HG02840 (cell line): Measurements from ENCODE around the gene MAGI1.

ENCODE experiments used
- ATAC-seq: cut with Tn5 transposase; IDR thresholded peaks from one replicate; pipeline ENCODE4 v1.9.1; 2021; ENCODE audit warnings: mild to moderate bottlenecking, moderate library complexity, moderate number of reproducible peaks; ENCODE audit not compliant: unreplicated experiment, low FRiP score

The MAGI1 gene

DNA sequence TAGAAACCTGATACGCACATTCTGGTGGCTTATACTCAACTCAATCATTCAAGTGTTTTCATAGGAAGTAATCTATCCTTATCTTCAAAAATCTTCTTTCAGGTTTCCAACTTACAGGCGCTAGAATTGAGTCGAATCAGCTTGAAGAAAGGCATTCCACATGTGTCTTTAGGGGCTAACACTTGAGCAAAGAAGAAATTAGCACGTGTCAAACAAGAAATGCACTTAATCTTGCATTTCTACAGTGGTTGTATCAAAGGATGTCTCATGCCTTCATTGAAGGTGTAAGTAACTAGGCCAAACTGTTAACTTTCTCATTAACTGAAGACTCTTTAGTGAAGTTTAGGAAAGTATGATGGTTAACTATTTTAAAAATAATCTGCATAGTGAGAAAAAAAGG is 557.6 kb downstream of the MAGI1 start:
- ATAC-seq = no peak

DNA sequence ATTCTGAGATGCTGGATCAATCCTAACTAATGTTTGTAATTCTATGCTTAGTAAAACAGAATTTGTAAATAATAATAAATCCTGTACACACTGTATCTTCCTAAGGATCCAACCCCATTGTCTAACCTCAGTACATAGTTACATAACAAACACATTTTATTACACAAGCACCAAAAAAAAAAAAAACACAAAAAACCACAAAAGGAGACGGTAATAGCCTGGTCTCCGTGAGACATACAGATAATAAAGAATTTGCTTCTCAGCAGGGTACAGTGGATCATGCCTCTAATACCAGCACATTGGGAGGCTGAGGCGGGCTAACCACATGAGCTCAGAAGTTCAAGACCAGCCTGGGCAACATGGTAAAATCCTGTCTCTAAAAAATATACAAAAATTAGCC is 558.7 kb downstream of the MAGI1 start:
- no peak for ATAC-seq

DNA sequence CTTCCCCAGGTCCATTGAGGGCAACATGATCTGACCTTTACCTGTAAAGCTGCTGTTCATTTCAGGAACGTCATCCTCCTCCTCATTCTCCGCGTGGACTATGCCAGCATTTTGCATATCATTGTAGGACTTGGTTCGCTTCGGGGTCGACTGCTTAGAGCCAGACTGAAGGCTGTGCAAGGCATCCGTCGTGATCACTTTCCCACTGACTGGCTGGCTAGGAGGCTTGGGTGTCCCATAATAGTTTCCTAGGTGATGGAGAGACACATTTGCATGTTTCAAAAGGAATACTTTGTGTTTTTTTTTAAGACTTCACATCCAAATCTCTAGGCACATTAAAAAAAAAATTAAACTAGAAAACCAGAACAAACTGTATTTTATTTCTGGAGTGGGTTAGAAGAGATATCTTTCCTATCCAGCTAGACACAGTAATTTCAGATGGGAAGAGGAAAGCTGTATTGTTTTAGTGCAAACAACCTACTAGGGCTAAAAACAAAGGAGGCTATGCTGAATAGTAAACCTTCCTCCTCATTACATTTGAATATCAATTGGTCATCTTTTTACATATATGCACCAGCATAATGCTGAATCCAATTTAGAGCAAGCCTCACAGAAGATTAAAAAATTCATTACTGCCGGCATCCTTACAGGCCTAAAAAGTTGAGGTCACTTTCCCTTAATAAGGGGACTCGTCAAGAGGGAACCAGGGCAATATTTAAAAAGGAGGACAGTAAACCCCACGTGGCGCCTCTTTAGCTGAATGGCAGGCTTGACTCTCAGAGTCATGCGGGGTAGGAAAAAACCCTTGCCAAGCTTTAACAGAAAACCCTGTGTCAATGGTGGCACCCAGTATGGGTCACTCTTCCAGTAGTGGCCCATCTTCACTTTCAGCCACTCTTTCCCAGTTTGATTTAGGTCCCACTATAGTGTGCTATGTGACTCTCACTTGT is 559.9 kb downstream of the MAGI1 start:
- ATAC-seq = no peak

DNA sequence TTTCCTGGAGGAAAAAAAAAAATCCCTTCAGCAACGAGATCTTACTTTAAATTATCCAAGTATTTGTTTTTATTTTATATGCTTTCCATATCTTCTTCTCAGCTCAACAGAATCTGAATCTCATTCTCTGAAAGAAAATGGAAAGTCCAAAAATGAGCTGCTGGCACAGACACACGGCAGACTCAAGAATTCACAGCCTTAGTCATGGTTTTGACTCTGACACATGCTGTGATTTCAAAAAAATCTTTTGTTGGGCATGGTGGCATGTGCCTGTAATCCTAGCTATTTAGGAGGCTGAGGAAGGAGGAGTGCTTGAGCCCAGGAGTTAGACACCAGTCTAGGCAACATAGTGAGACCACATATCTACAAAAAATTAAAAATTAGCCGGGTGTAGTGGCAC is 565.0 kb downstream of the MAGI1 start:
- no peak for ATAC-seq

DNA sequence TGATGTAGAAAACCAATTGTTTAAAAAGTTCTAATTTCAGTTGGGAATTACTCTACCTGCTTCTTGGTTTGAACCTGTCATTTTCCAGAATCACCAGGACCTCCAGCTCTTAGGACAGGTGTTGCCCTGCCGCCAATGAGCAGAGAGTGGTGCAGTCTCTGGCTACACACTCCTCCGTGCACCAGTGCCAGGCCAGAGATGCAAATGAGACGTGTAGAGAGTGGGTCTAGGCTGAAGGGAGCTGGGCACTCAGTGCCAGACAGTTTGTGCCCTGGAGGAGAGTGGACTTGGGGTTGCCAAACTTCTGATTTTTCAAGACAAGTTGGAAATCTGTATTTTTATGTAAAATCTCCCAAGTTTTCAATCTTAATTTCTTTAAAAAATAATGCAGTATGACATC is 566.2 kb downstream of the MAGI1 start:
- ATAC-seq = no peak

DNA sequence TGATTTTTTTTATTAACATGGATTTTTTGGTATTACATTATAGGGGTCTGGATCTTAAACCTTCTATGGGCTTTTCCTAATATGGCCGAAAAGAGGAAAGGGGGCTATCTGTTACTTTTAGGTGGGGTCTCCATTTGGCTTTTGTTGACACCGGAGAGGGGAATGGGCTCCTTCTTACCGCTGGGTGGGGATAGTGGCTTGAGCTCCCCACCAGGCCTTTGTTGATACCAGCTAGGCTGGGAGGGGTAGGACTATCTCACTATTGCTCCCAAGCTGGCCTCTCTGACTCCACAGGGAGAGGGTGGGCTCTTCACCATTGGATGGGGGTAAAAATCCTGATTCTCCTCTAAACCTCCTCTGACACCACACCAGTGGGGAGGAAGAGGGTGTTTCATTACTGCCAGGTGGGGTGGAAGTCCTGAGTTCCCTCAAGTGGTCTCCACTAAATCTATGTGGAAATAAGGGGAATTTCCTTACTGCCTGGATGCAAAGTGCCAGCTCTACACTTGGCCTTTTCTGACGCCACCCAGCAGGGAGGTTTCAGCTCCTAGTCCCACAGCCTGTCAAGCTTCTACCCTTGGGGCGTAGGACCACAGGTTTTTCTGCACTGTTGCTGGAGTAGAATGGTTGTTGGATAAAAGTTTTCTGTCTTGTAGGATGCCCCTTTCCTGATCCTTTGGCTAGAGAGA is 572.3 kb downstream of the MAGI1 start:
- no peak for ATAC-seq

DNA sequence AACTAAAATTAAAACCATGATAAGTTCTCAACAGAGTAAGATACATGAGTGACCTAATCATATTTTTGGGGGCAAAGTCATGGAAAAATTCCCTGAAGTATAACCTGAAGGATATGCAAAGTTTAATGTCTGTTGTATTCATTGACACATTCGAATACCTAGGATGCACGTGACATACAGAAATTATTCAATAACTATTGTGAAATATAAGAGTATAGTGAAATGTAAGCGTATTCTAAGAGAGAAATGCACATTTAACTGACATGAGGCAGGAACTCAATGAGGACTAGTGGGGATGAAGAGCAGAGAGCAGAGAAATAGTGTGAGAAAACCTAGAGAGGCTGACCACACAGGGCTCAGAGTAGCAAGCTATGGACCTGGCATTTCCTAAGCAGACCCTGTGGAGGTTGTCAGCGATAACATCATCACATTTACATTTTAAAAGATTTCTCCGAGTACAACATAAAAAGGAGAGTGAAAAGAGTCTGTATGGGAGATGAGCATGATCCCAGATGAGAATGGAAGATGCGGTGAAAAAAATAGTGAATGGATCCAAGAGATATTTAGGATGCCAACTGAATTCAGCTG is 588.8 kb downstream of the MAGI1 start:
- ATAC-seq = no peak

DNA sequence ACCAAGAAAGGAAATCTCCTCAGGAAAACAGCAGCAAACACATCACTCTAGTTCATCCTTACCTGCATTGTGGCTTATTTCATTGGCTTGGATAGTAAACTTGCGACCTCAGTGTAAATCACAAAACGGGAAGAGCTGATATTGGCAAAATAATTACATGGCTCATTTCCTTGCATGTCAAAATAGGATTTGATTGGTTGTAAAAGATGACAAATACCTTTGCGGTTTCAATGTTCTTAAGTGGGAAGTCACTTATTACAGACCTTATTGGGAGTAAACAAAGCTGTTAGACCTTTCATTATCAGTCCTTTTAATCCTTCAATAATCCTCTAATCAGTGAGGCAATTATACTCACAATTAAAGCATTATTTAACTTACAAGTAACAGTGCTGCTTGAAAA is 590.6 kb downstream of the MAGI1 start:
- no peak for ATAC-seq

DNA sequence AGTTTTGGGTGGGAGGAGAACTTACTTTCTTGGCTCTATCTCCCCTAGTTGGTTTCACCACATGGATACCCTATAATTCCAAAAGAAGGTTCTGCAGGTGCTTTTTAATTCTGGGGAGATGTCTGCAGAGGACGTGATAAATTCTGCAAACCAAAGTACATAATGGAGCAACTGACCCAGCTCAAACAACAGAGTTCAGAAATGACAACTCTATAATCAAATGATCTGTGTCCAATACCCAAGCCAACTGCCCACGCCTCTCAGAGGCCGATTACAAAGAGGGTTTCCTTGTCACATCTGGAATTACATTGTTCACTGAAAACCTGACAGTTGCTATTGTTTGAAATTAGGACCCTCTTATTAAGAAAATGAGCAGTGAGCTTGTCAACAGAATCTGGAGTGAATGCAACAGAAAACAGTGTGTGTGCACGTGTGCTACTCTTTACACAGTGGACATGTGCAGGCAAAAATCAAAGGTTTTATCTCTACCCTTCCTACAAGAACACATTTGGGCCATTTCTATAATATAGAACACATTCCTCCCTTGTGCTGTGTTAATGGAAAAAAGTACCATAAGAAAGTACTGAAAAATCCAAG is 593.0 kb downstream of the MAGI1 start:
- ATAC-seq = no peak

DNA sequence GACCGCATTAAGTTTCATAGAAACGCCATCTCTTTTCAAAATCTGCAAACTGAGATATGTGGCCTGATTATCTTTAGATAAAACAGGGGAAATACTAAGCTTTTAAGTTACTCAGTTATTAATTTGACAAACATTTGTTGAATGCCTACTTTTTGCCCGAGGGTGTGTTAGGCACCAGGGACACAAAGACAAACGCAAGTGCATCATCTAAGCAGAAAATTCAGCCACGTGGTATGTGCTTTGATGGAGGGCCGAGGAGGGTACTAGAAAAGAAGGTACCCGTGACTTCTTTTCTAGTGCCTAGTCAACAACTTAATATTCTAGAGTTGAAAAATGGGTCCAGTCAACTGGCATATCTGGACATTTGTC is 594.3 kb downstream of the MAGI1 start:
- ATAC-seq = no peak

DNA sequence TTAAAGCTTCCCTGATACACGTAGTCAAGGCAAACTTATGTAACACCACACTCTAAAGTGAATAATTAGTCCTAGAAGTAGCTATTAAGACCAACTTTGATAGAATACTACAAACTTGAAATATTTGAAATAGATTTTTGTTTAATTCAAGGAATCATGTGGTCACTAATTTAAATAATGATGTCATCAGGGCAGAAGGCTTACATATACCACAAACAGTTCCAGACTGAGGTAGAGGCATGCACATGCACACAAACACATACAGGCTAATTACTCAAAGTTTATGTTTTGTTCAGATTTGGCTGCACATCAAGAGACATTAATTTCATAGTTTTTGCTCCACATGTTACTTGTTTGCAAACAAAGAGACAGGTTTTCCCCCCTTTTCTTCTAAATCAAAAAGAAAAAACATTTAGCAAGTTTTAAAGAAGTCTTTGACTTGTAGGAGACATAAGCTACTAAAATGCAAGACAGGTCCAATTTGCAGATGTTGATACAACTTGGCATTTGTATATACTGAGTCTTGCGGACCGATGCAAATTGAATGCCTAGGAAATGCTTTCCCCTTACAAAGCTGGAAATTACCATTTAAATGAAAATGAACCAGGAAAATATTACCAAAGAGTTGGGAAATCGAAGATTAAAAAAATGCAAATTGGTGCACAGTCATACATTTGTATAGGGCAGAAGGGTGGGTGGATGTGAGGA is 594.8 kb downstream of the MAGI1 start:
- ATAC-seq = no peak

DNA sequence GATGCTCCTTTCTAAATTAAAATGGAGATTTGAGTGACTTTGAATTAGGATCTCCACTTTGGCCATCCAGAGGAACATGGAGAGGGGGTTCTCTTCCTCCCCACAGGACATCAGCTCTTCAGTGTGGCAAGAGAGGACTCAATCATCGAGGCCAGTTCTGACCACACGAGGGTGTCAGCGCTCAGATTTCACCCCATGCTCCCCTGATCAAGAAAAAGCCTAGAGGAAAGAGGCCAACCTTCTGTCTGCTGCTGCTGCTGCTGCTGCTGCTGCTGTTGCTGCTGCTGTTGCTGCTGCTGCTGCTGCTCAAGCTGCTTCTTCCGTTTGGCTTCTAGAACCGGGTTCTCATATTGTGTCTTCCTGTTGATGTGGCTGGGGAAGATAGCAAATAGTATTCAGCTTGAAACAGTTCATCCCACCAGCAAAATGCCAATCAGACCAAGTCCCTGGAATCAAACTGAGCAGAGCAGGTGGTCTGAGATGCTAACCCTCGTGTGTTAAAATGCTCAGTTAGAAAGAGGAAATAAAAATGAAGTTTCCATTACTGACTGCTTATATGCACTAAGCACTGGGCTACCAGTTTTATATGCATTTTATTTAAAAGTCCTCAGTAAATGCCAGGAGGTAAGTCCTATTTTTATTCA is 599.0 kb downstream of the MAGI1 start:
- no peak for ATAC-seq

DNA sequence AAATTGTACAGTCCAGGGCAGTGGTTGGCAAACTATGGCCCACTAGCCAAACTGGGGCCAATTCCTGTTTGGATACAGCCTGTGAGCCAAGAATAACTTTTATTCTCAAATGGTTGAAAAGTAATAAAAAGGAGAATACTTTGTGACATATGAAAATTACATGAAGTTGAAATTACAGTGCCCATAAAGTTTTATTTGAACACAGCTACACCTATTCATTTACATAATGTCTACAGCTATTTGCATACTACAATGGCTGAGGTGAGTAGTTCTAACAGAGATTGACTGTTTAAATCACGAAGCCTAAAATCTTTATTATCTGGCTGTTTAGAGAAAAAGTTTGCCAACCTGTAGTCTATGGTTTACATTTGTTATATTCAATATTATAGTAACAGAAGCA is 600.1 kb downstream of the MAGI1 start:
- ATAC-seq = no peak

DNA sequence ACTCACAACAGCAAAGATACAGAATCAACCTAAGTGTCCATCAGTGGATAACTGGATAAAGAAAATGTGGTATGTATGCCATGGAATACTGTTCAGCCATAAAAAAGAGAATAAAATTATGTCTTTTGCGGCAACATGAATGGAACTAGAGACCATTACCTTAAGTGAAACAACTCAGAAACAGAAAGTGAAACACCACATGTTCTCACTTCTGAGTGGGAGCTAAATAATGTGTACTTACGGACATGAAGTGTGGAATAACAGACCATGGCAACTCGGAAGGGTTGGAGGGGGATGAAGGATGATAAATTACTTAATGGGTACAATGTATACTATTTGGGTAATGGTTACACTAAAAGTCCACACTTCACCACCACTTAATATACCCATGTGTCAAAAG is 600.6 kb downstream of the MAGI1 start:
- ATAC-seq = no peak

DNA sequence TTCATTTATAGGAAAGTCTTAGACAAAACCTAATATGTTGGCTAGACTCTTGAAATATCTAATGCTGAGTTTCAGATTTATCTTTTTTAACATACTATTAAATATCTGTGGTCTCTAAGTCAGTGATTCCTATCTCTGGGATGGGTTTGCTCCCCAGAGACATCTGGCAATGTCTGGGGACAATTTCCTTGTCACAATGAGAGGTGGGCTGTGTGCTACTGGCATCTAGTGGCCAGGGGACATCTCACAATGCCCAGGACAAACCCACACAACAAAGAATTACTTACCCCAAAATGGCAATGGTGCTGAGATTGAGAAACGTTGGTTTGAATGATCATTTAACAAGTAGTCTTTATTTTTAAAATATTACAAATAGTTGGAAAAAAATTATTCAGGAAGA is 602.1 kb downstream of the MAGI1 start:
- ATAC-seq = no peak

DNA sequence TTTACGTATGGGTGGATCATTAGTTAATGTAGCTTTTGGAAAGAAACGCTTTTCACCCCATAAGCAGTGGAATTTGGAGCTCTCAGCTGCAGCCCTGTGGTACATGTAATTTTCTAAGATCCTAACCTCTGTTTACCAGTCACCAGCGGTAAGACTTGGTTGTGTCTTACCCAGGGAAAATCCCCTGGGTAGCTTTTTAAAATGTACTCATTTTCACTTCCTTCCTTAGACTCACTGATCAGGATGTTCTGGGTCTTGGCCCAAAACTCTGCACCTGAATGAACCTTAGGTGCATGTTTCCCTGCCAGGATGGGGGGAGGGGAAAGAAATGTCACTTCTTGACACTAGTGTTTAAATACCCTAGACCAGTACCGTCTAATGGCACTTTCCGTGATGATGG is 605.2 kb downstream of the MAGI1 start:
- ATAC-seq = no peak

DNA sequence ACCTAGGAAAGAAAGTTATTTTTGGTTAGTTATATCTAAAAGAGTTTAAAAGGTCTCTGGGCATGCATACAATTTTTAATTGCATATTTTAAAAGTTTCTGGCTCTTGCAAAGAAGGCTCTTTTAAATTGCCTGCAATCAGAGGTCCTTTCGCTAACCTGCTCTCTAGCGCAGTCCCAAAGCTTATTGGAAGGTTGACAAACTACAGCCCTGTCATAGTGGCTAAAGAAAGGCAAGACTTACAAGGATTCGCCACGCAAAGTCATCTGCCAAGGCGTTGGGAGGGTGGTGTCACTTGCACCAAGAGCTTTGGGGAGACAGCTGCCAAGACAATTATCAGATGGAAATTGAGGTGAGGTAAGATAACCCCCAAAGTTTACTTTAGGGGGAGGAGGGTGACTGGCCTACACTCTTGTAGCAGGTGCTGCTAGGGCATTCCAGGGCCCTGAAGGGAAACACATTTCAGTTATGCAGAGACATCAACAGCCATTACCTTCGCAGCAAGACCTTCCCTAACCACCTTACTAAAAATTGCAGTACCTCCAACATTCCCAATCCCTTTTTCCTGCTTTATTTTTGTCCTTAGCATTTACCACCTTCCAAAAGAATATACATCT is 606.2 kb downstream of the MAGI1 start:
- no peak for ATAC-seq

DNA sequence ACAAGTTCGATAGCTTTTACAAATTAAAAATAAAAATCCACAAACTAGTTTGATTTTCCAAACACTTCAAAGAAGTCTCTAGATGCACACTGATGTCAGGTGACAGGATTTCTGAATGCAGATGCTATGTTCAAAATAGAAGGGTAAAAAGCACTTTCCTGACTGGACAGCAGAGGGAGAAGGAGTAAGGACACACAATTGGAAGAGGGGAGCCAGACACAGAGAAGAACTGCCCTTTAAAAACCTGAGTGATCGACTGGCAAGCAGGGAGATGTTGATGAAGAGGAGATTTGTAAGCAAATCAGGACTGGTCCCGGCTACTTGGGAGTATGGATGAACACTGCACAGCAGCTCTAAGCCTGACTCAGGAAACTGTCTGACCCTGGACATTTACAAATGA is 612.8 kb downstream of the MAGI1 start:
- no peak for ATAC-seq

DNA sequence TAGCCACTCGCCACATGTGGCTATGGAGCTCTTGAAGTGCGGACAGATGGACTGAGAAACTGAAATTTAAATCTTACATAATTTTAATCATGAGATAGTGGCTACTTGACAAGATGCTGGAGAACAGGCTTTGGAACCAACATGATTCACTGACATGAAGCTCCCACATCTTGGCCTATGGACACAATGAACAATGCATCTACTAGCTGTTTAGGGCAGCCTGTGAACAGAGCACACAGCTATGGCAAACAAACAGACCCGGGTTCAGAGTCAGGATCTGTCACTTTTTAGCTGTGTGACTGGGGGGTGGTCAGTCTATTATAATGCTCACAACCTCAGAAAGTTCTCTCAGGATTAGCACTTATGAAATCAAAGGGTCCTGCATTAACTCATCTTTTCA is 616.6 kb downstream of the MAGI1 start:
- ATAC-seq = no peak

DNA sequence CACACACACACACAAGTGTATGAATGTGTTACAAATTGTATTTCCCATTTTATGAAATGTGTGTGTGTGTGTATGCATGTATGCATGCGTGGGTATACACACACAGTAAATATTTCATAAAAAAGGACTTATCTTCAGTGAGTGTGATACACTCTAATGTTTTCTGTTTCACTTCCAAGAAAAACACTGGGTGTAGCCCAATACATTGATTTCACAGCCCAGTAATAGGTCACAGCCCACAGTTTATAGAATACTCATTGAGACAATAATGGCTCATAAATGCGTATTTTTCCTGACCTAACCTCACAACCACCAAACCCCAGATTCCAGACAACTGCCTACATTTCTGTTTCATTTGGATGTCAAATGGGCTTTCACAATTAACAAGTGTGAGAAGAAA is 619.5 kb downstream of the MAGI1 start:
- ATAC-seq = no peak
